Adrenal gland (tissue), 5 donors: ENCODE measurements around the gene NAGLU.

ENCODE experiments used
- POLR2A ChIP-seq, 2 donors: fragments of 450-650 bp; IDR thresholded peaks; one replicate each; pipeline ENCODE4 v1.6.1; 2017; ENCODE audit warnings: antibody characterized with exemption in 2 of 2, mild to moderate bottlenecking in 2 of 2, moderate library complexity in 1 of 2
- TF ChIP-seq, protein P1 (sequence below), 6 experiments: fragments of 450-650 bp in 4 of 6; fragments of 200-600 bp in 2 of 6; sonication (generic) in 1 of 6; IDR thresholded peaks; 1 replicate in 5 of 6; 2 replicates in 1 of 6; pipeline versions ENCODE4 v1.5.1 to v1.8.0; 2016 to 2021; ENCODE audit warnings: antibody characterized with exemption in 6 of 6, mild to moderate bottlenecking in 2 of 6, moderate library complexity in 1 of 6
- donor health status: DM: no; HTN: no; CAD: no.

- TF ChIP-seq POLR2A (IDR thresholded peaks at IDR 0.05): peak in 1 of 2 donors; percentile 44
- TF ChIP-seq, protein P1, sequence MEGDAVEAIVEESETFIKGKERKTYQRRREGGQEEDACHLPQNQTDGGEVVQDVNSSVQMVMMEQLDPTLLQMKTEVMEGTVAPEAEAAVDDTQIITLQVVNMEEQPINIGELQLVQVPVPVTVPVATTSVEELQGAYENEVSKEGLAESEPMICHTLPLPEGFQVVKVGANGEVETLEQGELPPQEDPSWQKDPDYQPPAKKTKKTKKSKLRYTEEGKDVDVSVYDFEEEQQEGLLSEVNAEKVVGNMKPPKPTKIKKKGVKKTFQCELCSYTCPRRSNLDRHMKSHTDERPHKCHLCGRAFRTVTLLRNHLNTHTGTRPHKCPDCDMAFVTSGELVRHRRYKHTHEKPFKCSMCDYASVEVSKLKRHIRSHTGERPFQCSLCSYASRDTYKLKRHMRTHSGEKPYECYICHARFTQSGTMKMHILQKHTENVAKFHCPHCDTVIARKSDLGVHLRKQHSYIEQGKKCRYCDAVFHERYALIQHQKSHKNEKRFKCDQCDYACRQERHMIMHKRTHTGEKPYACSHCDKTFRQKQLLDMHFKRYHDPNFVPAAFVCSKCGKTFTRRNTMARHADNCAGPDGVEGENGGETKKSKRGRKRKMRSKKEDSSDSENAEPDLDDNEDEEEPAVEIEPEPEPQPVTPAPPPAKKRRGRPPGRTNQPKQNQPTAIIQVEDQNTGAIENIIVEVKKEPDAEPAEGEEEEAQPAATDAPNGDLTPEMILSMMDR (IDR thresholded peaks at IDR 0.05): no peak
Measured at GRCh38 chr17:42566883-42567573, 31.0 kb downstream of the NAGLU start, which contains the start of gene MLX.
